Activated CD8-positive, alpha-beta memory T cell treated with anti-CD3 and anti-CD28 coated beads, Interleukin-2, amount 50 U/mL, for 4 hours (primary cell): ENCODE results near the gene PCDH15.

Experiments
- DNase-seq: peaks from one replicate; pipeline ENCODE4 v3.0.0-alpha.2; 2020

The PCDH15 gene

GRCh38 chr10:54342058-54342457 lies 459.0 kb downstream of the PCDH15 start:
- no peak for DNase-seq

DNA sequence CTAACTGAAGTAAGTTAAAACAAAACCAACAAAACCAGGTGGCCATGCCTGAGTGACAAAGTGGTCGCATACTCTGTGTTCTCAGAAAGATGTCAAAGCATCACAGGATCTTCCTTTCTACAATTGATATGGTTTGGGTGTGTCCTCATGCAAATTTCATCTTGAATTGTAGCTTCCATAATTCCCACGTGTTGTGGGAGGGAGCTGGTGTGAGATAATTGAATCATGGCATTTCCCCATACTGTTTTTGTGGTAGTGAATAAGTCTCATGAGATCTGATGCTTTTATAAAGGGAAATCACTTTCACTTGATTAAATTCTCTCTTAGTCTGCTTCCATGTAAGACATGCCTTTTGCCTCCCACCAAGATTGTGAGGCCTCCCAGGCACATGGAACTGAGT lies 465.7 kb downstream of the PCDH15 start:
- no peak for DNase-seq

DNA sequence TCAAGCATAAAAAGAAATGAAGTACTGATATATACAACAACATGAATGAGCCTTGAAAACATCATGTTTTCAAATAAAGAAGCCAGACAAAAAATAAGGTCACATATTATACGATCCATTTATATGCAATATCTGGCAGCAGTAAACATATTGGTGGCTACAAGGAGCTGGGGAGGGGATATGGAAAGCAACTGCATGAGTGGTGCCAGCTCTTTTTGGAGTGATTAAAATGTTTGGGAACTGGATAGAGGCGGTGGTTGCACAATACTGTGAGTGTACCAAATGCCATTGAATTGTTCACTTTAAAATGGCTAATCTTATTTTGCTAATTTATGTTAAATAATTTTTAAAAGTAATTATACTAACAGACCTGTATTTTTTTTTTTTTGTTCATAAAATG lies 481.7 kb downstream of the PCDH15 start:
- no peak for DNase-seq

- no peak for DNase-seq
Observed at GRCh38 chr10:54318470-54318869, 482.6 kb downstream of the PCDH15 start.

DNA sequence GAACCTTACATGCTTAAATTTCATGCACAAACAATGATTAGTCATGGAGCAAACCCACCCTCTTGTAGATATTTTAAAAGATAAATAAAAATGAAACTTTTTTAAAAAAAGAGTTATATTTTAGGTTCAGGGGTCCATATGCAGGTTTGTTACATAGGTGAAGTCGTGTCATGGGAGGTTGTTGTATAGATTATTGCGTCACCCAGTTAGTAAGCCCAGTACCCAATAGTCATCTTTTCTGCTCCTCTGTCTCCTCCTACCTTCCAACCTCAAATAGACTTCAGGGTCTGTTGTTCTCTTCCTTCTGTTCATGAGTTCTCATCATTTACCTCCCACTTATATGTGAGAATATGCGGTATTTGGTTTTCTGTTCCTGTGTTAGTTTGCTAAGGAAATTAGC lies 486.6 kb downstream of the PCDH15 start:
- no peak for DNase-seq

GRCh38 chr10:54284526-54285193 lies 516.4 kb downstream of the PCDH15 start:
- DNase-seq: no peak

DNA sequence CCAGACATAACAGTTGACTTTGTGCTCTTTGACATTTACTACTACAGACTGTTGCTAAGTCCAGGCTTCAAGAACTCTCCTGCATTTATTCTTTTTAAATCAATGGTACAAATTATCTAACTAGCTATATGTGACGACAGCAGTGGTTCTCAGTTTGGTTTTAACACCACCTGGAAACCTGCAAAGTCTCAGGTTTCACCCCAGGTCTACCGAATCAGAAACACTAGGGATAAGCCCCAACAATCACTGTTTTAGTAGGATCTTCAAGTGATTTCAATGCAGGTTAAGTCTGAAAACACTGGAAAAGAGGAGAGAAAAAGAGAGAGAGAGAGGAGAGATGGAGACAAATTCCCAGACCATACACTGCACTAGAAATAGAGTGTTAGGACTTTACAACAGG lies 519.0 kb downstream of the PCDH15 start:
- DNase-seq: no peak

DNA sequence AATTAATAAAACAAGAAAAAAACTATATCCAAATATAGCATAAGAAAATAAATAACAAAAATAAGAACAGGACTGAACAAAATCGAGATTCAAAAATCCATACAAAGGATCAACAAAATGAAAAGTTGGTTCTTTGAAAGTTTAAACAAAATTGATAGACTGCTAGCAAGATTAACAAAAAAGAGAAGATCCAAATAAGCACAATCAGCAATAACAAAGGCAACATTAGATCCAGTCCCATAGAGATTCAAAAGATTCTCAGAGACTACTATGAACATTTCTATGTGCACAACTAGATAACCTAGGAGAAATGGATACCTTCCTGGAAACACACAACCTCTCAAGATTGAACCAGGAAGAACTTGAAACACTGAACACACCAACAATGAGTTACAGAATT lies 534.6 kb downstream of the PCDH15 start:
- DNase-seq: no peak

- no peak for DNase-seq
Observed at GRCh38 chr10:54262726-54263125, 538.3 kb downstream of the PCDH15 start.

DNA sequence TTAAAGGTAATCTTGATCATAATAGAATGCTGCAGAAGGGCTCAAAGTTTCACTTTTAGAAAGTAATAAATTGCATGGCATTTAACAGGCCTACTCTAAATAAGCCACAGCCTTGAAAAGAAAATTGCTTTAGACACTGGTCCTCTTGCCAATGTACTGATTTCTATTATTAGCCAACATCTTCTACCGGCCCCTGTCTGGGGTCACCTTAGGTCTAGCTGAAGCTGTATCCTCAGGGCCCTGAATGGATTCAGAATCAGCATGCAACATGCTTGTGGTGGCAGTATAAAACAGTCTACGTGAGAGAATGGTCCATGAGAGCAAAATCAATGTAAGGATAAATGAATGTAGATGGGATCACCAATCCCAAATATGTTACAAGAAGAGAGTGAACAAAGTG lies 541.9 kb downstream of the PCDH15 start:
- no peak for DNase-seq

- no peak for DNase-seq
Observed at GRCh38 chr10:54234832-54235231, 566.2 kb downstream of the PCDH15 start.

DNA sequence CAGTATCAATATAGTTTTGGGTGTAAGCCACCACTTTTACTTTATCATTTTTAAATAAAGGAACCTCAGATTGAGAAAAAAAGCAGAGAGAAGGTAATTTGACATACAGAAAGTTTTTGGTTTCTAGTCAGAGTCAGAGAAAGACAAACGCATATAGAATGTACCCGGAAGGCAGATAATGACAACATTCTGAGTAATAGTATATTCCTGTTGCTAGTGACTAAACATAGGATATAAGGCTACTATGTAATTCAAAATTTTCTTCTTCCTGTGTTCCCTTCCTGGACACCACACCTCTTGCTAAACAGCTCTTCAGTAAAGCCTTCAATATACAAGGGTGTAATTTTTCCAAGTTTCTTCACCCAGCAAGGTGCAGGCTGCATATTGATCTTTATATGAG lies 597.6 kb downstream of the PCDH15 start:
- DNase-seq: no peak

GRCh38 chr10:54198051-54198450 lies 603.0 kb downstream of the PCDH15 start:
- DNase-seq: no peak

DNA sequence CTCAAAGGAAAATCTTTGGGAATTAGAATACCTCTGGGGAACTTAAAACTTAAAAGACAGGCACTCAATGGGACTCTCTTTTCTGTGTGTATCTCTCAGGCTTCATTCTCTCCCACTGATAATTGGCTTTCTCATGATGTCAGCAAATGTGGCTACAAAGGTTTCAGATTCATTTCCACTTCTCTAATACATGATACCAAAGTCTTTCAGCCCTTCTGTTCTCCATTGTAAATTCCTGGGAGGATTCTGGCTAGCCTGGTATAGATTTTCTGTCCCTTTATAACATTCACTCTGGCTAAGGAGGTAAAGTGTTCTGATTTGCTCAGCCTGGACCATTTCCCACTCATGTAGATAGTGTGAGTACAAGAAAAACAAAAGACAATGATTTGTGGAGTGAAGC lies 606.2 kb downstream of the PCDH15 start:
- DNase-seq: no peak

- no peak for DNase-seq
Observed at GRCh38 chr10:54159924-54160323, 641.1 kb downstream of the PCDH15 start.

GRCh38 chr10:54148508-54148907 lies 652.5 kb downstream of the PCDH15 start:
- DNase-seq: no peak

DNA sequence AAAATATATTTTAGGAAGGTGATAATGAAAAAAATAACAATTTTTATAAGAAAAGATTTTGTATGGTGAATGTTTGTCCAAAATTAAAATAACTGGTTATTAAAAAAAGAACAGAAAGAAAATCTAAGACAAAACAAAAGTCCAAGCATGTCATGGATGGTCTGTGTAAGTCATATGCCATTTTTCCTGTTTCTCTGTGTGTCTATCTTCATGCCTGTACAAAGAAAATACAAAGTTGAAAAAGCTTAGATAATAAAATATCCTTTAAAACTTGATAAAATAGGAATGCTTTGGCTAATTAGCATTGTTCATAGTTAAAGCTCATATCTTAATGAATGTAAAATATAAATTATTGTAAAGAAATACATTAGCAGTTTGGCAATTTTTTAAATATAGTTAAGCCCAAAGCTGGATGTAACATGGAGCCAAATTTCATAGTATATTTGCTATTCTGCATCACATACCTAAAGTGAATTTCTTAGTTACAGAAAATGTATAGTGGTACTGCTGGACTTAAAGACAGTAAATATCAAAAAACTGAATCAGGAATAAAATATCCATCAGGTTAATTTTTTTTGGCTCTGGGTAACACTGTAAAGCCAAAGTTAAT lies 661.1 kb downstream of the PCDH15 start:
- no peak for DNase-seq

GRCh38 chr10:54137396-54137795 lies 663.6 kb downstream of the PCDH15 start:
- DNase-seq: no peak

GRCh38 chr10:54133203-54133602 lies 667.8 kb downstream of the PCDH15 start:
- no peak for DNase-seq

GRCh38 chr10:54131833-54132232 lies 669.2 kb downstream of the PCDH15 start:
- DNase-seq: no peak

DNA sequence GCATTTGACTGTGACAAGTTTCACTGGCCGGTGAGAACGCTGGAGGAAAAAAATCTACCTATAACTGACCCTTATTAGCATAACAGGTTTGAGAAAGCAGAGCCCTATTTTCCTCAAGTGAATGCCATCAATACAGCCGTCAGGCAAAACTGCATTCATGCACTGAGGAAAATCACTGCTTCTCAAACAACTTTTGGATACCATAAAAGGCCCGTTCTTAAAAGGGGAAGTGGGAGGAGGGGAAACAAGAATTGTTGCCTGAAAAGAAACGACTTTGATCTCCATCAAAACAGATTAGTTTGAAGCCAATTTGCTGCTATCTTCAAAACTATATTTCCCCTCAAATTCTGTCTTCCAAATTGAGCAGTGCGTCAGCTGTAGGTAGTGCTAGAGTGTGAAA lies 670.6 kb downstream of the PCDH15 start:
- no peak for DNase-seq

DNA sequence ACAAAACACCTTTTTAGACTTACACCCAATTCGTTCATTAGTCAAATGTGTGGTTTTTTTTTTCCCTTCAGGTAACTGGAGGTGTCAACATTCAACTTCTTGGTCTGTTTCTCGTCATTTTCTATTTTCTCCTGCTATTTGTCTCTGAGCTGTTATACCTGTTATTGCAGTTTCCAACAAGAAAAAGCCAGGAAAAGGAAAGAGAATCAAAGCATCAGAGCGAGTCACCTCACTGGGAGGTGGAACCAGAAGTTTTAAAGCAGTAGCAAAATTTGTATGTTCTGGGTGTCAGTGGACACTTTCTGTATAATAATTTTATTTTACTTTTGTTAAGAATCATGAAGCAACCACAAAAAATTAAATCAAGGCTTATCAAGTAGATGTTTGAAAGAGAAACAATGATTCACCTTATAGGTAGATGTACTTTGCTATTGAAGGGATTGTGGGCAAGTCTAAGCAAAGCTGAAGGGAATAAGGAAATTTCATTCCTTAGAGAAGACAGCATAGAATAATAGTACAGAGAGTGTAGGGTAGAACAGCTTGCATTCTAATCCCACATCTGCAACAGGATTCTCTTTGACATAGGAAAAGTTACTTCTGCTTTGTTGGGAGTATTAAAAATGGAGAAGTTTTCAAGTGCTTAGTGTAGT lies 675.8 kb downstream of the PCDH15 start:
- DNase-seq: no peak

GRCh38 chr10:54124209-54124885 lies 676.7 kb downstream of the PCDH15 start:
- no peak for DNase-seq

DNA sequence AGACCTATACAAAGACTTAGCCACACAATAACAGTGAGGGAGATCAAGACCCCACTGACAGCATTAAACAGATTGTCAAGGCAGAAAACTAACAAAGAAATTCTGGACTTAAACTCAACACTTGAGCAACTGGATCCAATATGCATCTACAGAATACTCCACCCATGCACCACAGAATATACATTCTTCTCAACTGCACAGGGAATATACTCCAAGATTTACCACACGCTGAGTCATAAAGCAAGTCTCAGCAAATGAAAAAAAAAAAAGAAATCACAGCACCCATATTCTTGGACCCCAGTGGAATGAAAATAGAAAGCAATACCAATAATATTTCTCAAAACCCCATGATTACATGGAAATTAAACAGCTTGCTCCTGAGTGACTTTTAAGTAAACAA lies 680.2 kb downstream of the PCDH15 start:
- no peak for DNase-seq
